Activated naive CD4-positive, alpha-beta T cell treated with anti-CD3 and anti-CD28 coated beads, Interleukin-2, amount 50 U/mL, for 16 hours (primary cell): ENCODE data around the gene DNAJC19.

Experiments
- DNase-seq: peaks from one replicate; pipeline ENCODE4 v3.0.0-alpha.2; 2020

The DNAJC19 gene

DNA sequence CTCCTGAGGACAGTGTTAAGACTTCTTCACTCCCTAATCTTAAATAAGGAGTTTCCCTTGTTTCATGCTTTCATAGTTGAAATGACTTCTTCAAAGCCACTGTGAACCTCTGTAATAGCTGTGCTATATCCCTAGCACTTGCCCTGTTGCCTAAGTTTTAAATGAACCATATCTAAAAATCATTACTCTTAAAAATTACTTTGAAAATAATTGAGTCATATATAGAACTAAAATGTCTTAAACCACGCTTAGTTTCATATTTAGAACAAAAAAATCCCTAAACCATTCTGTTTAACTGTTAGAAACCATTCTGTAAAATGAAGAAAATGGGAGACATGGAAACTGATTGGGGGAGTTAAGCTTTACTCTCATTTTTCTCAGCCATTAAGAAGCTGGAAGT is 29.8 kb downstream of the DNAJC19 start:
- DNase-seq, result no peak

DNA sequence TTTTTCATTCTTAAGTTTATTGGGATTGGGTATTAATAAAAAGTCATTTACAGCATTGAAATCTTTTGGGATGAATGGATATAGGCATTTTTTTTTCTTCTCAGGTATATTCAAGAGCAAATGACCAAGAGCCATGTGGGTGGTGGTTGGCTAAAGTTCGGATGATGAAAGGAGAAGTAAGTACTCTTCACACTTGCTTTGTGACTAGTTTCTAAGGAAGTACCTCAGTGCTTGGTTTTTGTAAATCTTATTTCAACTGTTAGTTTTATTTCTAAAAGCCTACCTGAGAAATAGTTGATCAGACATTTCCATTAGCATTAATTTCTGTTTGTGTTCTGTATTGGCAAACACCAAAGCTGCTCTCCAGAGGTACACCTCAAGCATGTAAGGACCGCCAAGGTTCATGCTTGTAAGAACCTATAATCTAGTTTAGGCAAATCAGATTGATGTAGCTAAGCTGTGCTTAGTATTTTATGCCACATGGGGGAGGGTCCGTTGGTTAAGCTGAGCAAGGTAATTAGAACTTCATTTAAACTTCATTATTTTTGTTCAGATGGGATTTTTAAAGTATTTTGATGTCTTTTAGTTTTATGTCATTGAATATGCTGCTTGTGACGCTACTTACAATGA is 41.7 kb downstream of the DNAJC19 start:
- DNase-seq, result no peak

DNA sequence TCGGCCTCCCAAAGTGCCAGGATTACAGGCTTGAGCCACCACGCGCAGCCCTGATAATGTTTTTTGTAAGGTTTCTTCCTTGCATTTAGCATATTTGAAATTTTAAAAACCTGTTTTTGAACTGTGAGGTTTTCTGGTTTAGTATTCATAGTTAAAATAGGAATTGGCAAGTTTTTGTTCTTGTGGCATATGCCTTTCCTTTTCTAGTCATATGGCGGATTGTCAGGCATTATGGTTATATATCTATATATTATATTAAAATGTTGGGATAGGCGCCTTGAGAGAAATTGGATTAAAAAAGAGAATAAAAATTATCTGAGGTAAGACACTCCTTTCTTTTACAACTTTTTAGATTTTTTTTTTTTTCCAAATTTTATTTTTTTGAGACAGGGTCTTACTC is 48.7 kb downstream of the DNAJC19 start:
- no peak for DNase-seq

DNA sequence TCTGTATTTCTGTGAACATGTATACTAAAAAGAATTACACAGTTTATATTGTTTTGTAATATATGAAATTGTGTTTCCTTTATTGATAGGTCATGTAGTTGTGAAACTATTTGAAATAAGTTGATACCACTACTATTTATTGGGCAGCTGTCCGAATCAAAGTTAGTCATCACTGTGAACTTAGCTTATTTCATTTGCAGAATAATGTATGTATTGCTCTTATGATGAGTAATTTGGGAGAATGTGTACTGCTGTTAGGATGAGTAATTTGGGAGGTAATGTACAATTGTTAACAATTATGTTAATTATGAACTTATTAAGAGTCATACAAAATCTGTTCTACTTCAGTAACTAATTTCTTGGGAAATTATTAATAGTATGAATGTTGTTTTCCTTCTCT is 54.9 kb downstream of the DNAJC19 start:
- DNase-seq, result no peak
